ENCODE data around the gene RAPGEF2. TPM values are rescaled to one million over a fixed set of nuclear protein-coding genes. Genes with fewer than 3 reads are reported as not detected.

RAPGEF2 gene
- total RNA-seq, 1 experiment from 2014 or later, result 37.1 TPM

GRCh38 chr4:159290321-159291030, 187.6 kb downstream of the RAPGEF2 start:
- H4K91ac ChIP-seq (ENCODE audit: insufficient read length, low read depth, low read length), result no peak overlapping the region
- no peak overlapping the region for H3K27ac ChIP-seq (ENCODE audit: insufficient read length, low read depth, low read length)
- Mint-ChIP-seq H3K27me3 (ENCODE audit: low read depth) (no peaks in the 10 kb centered on the region), H3K4me1 (peaks cover 10 to 11% of the 10 kb centered on the region in 2 experiments), H3K9me3 (no peaks in the 10 kb centered on the region), H3K27ac (no peak overlapping the region), H3K4me3 (no peak overlapping the region), H3K36me3 (ENCODE audit: insufficient read depth in 1 of 3, low read depth in 3 of 3) (peaks cover 0 to 3% (median 0%) of the 10 kb centered on the region in 3 experiments; a peak in 1 of 7 replicates)
- H2BK120ac ChIP-seq (ENCODE audit: low read depth, low read length, poor library complexity, severe bottlenecking), result no peak overlapping the region
- no peak overlapping the region for H3K18ac ChIP-seq (ENCODE audit: insufficient read length, low read depth, low read length)
- no peak overlapping the region for H3K23ac ChIP-seq (ENCODE audit: insufficient read length, low read depth, low read length)
- WGBS (ENCODE audit: extremely low coverage, insufficient read length, low lambda C conversion rate), result no CpG with 5 or more reads among the region's 2 CpGs
- DNase-seq, result no peak
- H3T11ph ChIP-seq (ENCODE audit: low read length), result no peak overlapping the region
- TF ChIP-seq CTCF (conservative IDR thresholded peaks at IDR 0.05), result no peak
- H3K56ac ChIP-seq (ENCODE audit: insufficient read length, low read depth, low read length), result no peak overlapping the region
- H3K4ac ChIP-seq (ENCODE audit: low read depth, low read length), result no peak overlapping the region
- H3K27me3 ChIP-seq (ENCODE audit: insufficient read depth, low read length), result no peaks in the 10 kb centered on the region
- no peak overlapping the region for H3K9ac ChIP-seq (ENCODE audit: extremely low read depth, insufficient read length, low read length)
- no peaks in the 10 kb centered on the region for H3K9me3 ChIP-seq (ENCODE audit: control insufficient read depth, low read depth, low read length)
- no peaks in the 10 kb centered on the region for H4K20me1 ChIP-seq (ENCODE audit: control insufficient read depth, insufficient read depth, insufficient read length)
- no peak overlapping the region for H4K5ac ChIP-seq (ENCODE audit: insufficient read length, low read depth, low read length)
- no peak overlapping the region for H2AFZ ChIP-seq (ENCODE audit: low read length)
- H3K14ac ChIP-seq (ENCODE audit: insufficient read depth, low read length), result no peak overlapping the region
- H2AK5ac ChIP-seq (ENCODE audit: insufficient read length, low read length), result no peak overlapping the region
- no peak overlapping the region for H2BK12ac ChIP-seq (ENCODE audit: insufficient read length, low read depth, low read length)
- no peaks in the 10 kb centered on the region for H3K23me2 ChIP-seq (ENCODE audit: insufficient read length, low read depth, low read length, poor library complexity, severe bottlenecking)
- H2BK15ac ChIP-seq (ENCODE audit: low read depth, low read length), result no peak overlapping the region
- H3K4me2 ChIP-seq (ENCODE audit: insufficient read depth, insufficient read length, low read length), result no peak overlapping the region
- H2BK5ac ChIP-seq (ENCODE audit: insufficient read length, low read length), result no peak overlapping the region
- no peak overlapping the region for H4K8ac ChIP-seq (replicated peaks; ENCODE audit: insufficient read length, low read depth, low read length)
- no peaks in the 10 kb centered on the region for H3K4me1 ChIP-seq (ENCODE audit: insufficient read depth, low read length)
- no peak overlapping the region for H2BK20ac ChIP-seq (ENCODE audit: low read depth, low read length, poor library complexity, severe bottlenecking)
- H3K79me1 ChIP-seq (ENCODE audit: insufficient read depth, low read depth, low read length, poor library complexity, severe bottlenecking), result no peaks in the 10 kb centered on the region
- no peaks in the 10 kb centered on the region for H3K79me2 ChIP-seq (ENCODE audit: insufficient read depth, low read length)
